ENCODE results near the gene ANLN.

DNA sequence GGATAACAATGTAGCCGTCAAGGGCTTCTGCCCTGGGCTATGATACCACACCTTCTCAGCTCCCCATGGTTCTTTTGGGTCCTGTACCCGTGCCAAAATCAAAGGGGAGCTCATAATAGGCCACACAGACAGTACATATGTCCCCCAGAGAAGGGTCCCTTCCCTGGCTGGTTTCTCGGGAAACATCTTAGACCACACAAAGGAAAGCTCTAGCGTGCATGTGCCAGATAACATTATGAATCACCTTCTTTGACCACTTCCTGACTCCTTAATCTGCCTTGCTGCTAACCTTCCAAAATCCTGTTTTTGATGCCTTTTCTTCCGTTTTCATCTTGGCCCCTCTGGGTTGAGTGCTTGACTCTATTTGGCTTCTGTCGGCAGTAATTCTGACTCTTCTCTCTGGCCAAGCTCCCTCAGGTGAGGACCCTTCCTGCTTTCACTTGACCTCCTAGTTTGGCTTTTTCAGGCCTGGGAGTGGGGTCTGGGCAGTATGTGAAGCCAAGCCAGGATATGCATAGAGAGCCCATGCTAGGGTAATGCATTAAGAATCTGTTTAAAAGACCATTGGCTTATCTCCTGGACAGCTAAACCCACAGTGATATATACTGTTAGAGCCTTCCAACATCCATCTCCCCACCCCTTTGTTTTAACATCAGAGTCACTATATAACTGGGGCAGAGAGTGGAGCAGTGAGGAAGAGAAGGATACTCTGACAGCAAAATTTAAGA, 84.8 kb downstream of the ANLN start:
- TF ChIP-seq, protein P1, sequence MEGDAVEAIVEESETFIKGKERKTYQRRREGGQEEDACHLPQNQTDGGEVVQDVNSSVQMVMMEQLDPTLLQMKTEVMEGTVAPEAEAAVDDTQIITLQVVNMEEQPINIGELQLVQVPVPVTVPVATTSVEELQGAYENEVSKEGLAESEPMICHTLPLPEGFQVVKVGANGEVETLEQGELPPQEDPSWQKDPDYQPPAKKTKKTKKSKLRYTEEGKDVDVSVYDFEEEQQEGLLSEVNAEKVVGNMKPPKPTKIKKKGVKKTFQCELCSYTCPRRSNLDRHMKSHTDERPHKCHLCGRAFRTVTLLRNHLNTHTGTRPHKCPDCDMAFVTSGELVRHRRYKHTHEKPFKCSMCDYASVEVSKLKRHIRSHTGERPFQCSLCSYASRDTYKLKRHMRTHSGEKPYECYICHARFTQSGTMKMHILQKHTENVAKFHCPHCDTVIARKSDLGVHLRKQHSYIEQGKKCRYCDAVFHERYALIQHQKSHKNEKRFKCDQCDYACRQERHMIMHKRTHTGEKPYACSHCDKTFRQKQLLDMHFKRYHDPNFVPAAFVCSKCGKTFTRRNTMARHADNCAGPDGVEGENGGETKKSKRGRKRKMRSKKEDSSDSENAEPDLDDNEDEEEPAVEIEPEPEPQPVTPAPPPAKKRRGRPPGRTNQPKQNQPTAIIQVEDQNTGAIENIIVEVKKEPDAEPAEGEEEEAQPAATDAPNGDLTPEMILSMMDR (IDR thresholded peaks at IDR 0.05; ENCODE audit: borderline replicate concordance, extremely low read depth, low read length, poor library complexity, severe bottlenecking), result no peak
- no peak for TF ChIP-seq EZH2 (IDR thresholded peaks at IDR 0.05; ENCODE audit: borderline replicate concordance, low read depth, low read length, severe bottlenecking)

Data from DND-41 (cell line).